Stimulated activated CD4-positive, alpha-beta T cell treated with anti-CD3 and anti-CD28 coated beads, Interleukin-1b, Interleukin-23, amount 100 ng/mL, for 48 hours (primary cell): ENCODE data around the gene ABL2.

Experiments used
- DNase-seq: peaks from one replicate; pipeline ENCODE4 v3.0.0-alpha.2; 2020

Gene ABL2

GRCh38 chr1:179089827-179090482 lies 139.5 kb downstream of the ABL2 start:
- no peak for DNase-seq

GRCh38 chr1:179087665-179088064 lies 141.8 kb downstream of the ABL2 start:
- no peak for DNase-seq

- no peak for DNase-seq
Measured at GRCh38 chr1:179083533-179083932, 145.9 kb downstream of the ABL2 start.

- DNase-seq, result peak; percentile 7
Measured at GRCh38 chr1:179082999-179083335, 146.5 kb downstream of the ABL2 start.

GRCh38 chr1:179082333-179082998 lies 147.0 kb downstream of the ABL2 start:
- peak; percentile 12 for DNase-seq

- DNase-seq, result peak; percentile 81
Measured at GRCh38 chr1:179081687-179082332, 147.7 kb downstream of the ABL2 start, which contains the start of gene TOR3A. Gene TOR3A (plus strand): TSS chr1:179082070. CDS start chr1:179082129, 59 bp downstream.

- DNase-seq, result peak; percentile 36
Measured at GRCh38 chr1:179080866-179081686, 148.4 kb downstream of the ABL2 start.

- peak; percentile 49 for DNase-seq
Measured at GRCh38 chr1:179079113-179079761, 150.2 kb downstream of the ABL2 start.

- no peak for DNase-seq
Measured at GRCh38 chr1:179077396-179077795, 152.1 kb downstream of the ABL2 start.

GRCh38 chr1:179066471-179066870 lies 163.0 kb downstream of the ABL2 start:
- no peak for DNase-seq

GRCh38 chr1:179061360-179062282 lies 167.9 kb downstream of the ABL2 start:
- DNase-seq, result no peak

- DNase-seq, result no peak
Measured at GRCh38 chr1:179058487-179059483, 170.7 kb downstream of the ABL2 start.

GRCh38 chr1:179055937-179056336 lies 173.5 kb downstream of the ABL2 start:
- no peak for DNase-seq

- no peak for DNase-seq
Measured at GRCh38 chr1:179053486-179053885, 176.0 kb downstream of the ABL2 start.

- DNase-seq, result no peak
Measured at GRCh38 chr1:179052776-179053175, 176.7 kb downstream of the ABL2 start.
